SW 1271 (cell line): ENCODE measurements around the gene BBOF1.

Experiments
- DNase-seq, 2 experiments: peaks; one replicate each; lab custom pipeline; 2025; lab: John Stamatoyannopoulos, UW

BBOF1 gene

GRCh38 chr14:74089251-74090020, 70.3 kb downstream of the BBOF1 start:
- no peak for DNase-seq

GRCh38 chr14:74105381-74105780, 86.2 kb downstream of the BBOF1 start:
- no peak for DNase-seq

GRCh38 chr14:74109369-74109768, 90.2 kb downstream of the BBOF1 start:
- DNase-seq: no peak

GRCh38 chr14:74111395-74112216, 92.5 kb downstream of the BBOF1 start:
- peak in 1 of 2 experiments; percentile 51 for DNase-seq
